ENCODE measurements around the gene RASD1.

GRCh38 chr17:17545031-17545820, 49.0 kb upstream of the RASD1 start:
- no peak for TF ChIP-seq CTCF (conservative IDR thresholded peaks at IDR 0.05)
- TF ChIP-seq EZH2 (IDR thresholded peaks at IDR 0.05; ENCODE audit: low read depth): no peak

All from PC-9 (cell line).